Measurements from ENCODE around the gene TPST2.
"Not testable (repeated sequence)": the region's sequence is repeated elsewhere in the genome, so short reads cannot be mapped to it uniquely, and the experiment has no call there.

TPST2 gene

GRCh38 chr22:26534171-26534855 lies 55.6 kb downstream of the TPST2 start:
- no peak for DNase-seq (ENCODE audit: low spot score)

GRCh38 chr22:26529345-26529744 lies 60.6 kb downstream of the TPST2 start:
- DNase-seq (ENCODE audit: low spot score) = peak; percentile 38

- DNase-seq (ENCODE audit: low spot score) = not testable (repeated sequence)
Observed at GRCh38 chr22:26528518-26528917, 61.4 kb downstream of the TPST2 start.

- DNase-seq (ENCODE audit: low spot score) = no peak
Observed at GRCh38 chr22:26527574-26528465, 62.1 kb downstream of the TPST2 start.

- no peak for DNase-seq (ENCODE audit: low spot score)
Observed at GRCh38 chr22:26527167-26527566, 62.8 kb downstream of the TPST2 start.

GRCh38 chr22:26525946-26526564 lies 63.9 kb downstream of the TPST2 start:
- DNase-seq (ENCODE audit: low spot score) = no peak

GRCh38 chr22:26524870-26525269 lies 65.1 kb downstream of the TPST2 start:
- no peak for DNase-seq (ENCODE audit: low spot score)

- DNase-seq (ENCODE audit: low spot score) = no peak
Observed at GRCh38 chr22:26522592-26522991, 67.3 kb downstream of the TPST2 start.

- DNase-seq (ENCODE audit: low spot score) = no peak
Observed at GRCh38 chr22:26522012-26522411, 67.9 kb downstream of the TPST2 start.

- no peak for DNase-seq (ENCODE audit: low spot score)
Observed at GRCh38 chr22:26517429-26517828, 72.5 kb downstream of the TPST2 start.

GRCh38 chr22:26516503-26516902 lies 73.4 kb downstream of the TPST2 start:
- DNase-seq (ENCODE audit: low spot score) = no peak

- DNase-seq (ENCODE audit: low spot score) = no peak
Observed at GRCh38 chr22:26515931-26516330, 74.0 kb downstream of the TPST2 start.

GRCh38 chr22:26514419-26515161 lies 75.3 kb downstream of the TPST2 start:
- no peak for DNase-seq (ENCODE audit: low spot score)

GRCh38 chr22:26513838-26514237 lies 76.1 kb downstream of the TPST2 start:
- no peak for DNase-seq (ENCODE audit: low spot score)

GRCh38 chr22:26512149-26512793 lies 77.7 kb downstream of the TPST2 start, which contains the start of gene TFIP11:
Gene TFIP11, minus strand, starts transcription at chr22:26512473. Its CDS starts 2,201 bp downstream, at chr22:26510272.
- peak; percentile 98 for DNase-seq (ENCODE audit: low spot score)

GRCh38 chr22:26508148-26508547 lies 81.8 kb downstream of the TPST2 start:
- DNase-seq (ENCODE audit: low spot score) = no peak

- DNase-seq (ENCODE audit: low spot score) = no peak
Observed at GRCh38 chr22:26503758-26504157, 86.2 kb downstream of the TPST2 start.

- DNase-seq (ENCODE audit: low spot score) = peak; percentile 52
Observed at GRCh38 chr22:26502688-26503561, 87.0 kb downstream of the TPST2 start.

GRCh38 chr22:26501996-26502395 lies 87.9 kb downstream of the TPST2 start:
- no peak for DNase-seq (ENCODE audit: low spot score)

GRCh38 chr22:26499188-26499703 lies 90.7 kb downstream of the TPST2 start:
- DNase-seq (ENCODE audit: low spot score) = no peak

All from AG20443 (cell line).